ENCODE results near the gene ST8SIA5.
"Not testable (repeated sequence)": the region's sequence is repeated elsewhere in the genome, so short reads cannot be mapped to it uniquely, and the experiment has no call there.

DNA sequence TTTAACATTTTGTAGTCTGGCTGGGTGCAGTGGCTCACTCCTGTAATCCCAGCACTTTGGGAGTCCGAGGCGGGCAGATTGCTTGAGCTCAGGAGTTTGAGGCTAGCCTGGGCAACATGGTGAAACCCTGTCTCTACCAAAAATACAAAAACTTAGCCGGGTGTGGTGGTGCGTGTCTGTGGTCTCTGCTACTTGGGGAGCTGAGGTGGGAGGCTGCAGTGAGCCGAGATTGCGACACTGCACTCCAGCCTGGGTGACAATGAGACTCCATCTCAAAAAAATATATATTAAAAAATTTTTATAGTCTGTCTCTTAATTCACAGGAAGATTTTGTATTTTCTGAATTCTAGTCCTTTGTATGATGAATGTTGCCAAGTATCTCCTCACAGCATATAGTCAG, 39.1 kb upstream of the ST8SIA5 start:
- TF ChIP-seq, protein P1, sequence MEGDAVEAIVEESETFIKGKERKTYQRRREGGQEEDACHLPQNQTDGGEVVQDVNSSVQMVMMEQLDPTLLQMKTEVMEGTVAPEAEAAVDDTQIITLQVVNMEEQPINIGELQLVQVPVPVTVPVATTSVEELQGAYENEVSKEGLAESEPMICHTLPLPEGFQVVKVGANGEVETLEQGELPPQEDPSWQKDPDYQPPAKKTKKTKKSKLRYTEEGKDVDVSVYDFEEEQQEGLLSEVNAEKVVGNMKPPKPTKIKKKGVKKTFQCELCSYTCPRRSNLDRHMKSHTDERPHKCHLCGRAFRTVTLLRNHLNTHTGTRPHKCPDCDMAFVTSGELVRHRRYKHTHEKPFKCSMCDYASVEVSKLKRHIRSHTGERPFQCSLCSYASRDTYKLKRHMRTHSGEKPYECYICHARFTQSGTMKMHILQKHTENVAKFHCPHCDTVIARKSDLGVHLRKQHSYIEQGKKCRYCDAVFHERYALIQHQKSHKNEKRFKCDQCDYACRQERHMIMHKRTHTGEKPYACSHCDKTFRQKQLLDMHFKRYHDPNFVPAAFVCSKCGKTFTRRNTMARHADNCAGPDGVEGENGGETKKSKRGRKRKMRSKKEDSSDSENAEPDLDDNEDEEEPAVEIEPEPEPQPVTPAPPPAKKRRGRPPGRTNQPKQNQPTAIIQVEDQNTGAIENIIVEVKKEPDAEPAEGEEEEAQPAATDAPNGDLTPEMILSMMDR (IDR thresholded peaks at IDR 0.05; ENCODE audit: borderline replicate concordance, extremely low read depth, low read length, poor library complexity, severe bottlenecking): not testable (repeated sequence)
- not testable (repeated sequence) for TF ChIP-seq EZH2 (IDR thresholded peaks at IDR 0.05; ENCODE audit: borderline replicate concordance, low read depth, low read length, severe bottlenecking)
